Inflammatory macrophage treated with lipopolysaccharide for 4 hours (primary cell): Measurements from ENCODE around the gene XPA.
A peak's percentile ranks its signal among the peaks of the same experiment; 100 is the strongest.

Source experiments
- DNase-seq: peaks from one replicate; pipeline ENCODE4 v3.0.0-alpha.2; 2020

The XPA gene

DNA sequence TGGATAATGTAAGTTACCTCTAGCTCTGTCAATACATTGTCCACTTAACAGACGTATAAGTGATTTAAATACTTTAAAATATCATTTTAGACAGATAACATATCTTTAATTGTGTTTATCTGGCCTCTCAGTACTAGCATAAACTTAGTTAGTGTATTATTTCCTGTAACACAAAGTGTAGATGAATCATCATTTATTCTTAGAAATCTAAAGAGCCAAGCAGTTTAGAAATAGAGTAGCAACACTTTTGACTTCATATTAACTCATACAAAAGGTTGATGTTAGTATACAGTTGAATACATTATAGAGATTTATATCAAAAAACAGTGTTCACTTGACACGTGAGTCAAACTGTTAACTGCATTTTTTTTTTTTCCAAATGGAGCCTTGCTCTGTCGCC lies 45.5 kb downstream of the XPA start:
- no peak for DNase-seq

DNA sequence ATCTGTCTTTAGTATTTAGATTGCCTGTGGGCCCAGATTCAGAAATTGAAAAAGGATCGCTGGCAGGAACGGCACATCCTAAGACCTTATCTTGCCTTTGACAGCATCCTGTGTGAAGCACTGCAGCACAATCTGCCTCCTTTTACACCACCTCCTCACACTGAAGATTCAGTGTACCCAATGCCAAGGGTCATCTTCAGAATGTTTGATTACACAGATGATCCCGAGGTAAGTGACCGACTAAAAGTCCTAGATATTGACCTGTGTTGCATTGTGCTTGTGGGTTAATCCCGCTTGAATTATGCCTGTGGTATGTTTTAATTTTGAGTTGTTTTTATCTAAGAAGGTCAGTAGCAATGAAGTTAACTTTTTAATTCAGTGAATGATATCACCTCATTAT lies 49.1 kb downstream of the XPA start:
- DNase-seq = no peak

GRCh38 chr9:97645720-97646119 lies 51.4 kb downstream of the XPA start:
- DNase-seq = no peak

- no peak for DNase-seq
Measured at GRCh38 chr9:97640325-97640724, 56.8 kb downstream of the XPA start.

GRCh38 chr9:97638666-97639065 lies 58.5 kb downstream of the XPA start:
- DNase-seq = no peak

- DNase-seq = no peak
Measured at GRCh38 chr9:97636903-97637302, 60.2 kb downstream of the XPA start.

DNA sequence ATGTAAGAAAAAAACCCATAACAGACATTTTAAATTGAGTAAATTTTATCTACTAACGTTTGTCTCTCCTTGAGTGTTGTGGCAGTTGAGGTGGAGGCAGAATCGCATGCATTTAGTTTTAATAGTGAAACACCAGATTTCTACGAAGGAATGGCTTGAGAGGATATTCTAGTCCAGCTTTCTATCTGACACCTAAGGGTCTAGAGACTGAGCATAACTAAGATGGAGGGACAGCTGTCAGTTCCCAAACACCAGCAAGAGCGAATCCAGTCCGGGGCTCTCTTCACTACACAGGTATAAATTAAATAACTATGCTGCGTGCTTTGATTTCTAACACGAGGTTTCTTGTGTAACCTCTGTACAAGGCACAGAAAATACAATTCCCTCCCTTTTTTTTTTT lies 62.1 kb downstream of the XPA start:
- no peak for DNase-seq

DNA sequence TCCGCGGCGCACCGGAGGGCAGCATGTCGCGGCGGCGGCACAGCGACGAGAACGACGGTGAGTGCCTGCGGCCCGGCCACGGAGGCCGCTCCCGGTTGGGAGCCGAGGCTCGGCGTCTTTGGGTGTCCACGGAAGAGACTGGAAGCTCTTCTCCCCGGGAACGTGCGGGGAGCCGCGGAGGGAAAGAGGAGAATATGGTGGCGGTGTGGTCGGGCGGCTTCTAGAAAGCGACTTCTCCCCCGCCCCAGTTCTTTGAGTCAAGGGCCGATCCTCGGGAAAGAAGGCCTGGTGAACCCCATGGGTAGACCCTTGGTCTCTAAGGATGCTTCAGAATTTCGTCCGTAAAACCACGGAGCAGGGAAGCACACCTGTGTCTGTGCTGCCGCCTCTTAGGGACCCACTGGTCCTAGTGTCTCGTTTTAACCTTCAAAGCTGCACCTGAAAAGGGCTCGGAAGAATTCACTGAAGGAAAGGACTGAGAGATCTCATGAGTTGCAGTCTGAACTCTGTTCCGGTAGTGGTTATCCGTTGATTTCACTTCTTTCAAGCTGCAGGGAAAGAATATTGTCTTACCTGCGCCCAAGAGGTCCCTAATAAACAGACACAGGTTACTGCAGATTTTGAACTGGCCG lies 63.2 kb downstream of the XPA start:
- no peak for DNase-seq

GRCh38 chr9:97632985-97633858 lies 63.9 kb downstream of the XPA start, which contains the start of the genes NCBP1 and TSTD2:
Gene NCBP1, plus strand, starts transcription at chr9:97633821. Its CDS starts 61 bp downstream, at chr9:97633882.
Gene TSTD2, minus strand, starts transcription at chr9:97633368. Its CDS starts 5,806 bp downstream, at chr9:97627562.
- DNase-seq = peak; percentile 99

- DNase-seq = peak; percentile 68
Measured at GRCh38 chr9:97632248-97632984, 64.7 kb downstream of the XPA start.

DNA sequence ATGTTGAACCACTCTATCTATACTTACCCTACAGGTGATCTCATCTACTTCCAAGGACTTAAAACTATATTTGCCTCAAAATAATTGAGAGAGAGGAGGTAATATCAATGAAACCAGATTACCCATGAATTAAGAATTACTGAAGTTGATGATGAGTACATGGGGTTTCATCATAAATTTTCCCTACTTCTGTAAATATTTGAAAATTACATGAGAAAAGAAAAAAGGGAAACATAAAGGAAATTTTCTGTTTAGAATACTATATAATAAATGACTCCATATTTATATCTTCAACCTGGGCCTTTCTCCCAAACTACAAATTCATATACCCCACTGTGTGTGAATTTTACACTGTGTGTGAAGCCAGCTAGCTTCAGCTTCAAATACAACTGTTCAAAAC lies 66.5 kb downstream of the XPA start:
- DNase-seq = peak; percentile 54

GRCh38 chr9:97629156-97629555 lies 68.0 kb downstream of the XPA start:
- no peak for DNase-seq

DNA sequence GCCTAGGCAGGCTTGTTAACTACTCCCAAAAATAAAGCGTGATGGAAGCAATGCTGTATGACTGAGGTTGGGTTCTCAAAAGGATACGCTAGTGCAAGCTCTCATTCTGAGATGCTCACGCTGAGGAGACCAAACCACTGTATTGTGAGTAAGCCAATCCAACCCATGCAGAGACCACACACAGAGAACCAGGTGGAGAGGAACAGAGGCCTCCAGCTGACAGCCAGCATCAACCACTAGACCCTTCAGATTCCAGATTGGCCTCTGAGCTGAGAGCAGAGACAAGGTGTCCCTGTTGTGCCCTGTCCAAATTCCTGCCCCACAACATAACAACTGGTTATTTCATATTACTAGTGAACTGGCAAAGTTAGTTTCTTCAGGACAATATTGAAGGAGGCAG lies 68.5 kb downstream of the XPA start:
- no peak for DNase-seq

GRCh38 chr9:97627624-97628023 lies 69.5 kb downstream of the XPA start:
- no peak for DNase-seq

DNA sequence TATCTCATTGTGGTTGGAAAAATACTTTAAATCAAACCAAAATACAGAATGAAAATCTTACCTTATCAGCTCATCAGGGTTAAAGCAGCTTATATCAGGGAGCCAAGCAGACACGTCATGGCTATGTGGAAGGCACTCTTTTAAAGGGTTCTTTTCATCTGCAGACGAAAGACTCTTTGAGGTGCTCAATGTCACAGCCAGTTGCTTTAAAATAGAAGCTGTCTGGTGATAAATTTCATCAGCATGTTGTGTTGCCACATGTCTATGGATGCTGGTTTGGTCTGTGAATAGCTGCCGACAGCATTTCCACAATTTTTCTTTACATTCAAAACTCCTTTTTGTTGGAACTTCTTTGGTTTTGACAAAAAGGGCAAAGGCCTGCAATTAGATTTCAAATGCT lies 71.5 kb downstream of the XPA start:
- no peak for DNase-seq
